ENCODE data around the gene HPSE2.

HPSE2 gene

DNA sequence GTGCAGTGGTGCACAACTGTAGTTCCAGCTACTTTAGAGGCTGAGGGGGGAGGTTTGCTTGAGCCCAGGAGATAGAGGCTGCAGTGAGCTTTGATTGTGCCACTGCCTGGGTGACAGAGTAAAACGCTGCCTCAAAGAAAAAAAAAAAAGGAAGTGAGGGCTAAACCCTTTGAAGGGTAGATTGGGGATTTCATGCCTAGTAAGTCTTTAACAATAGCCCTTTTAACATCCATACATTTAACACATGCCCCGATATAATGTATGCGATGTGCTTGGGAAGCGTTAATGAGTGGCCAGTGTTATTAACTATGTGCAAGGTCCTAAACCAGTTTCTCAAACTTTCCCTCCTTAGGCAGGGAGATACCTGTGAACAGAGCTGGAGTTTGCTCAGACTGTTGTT lies 559.8 kb downstream of the HPSE2 start:
- ATAC-seq: no peak
- no peak for TF ChIP-seq ZFP3 (CRISPR knock-in tag; IDR thresholded peaks at IDR 0.05)
- TF ChIP-seq PPARA (CRISPR knock-in tag; IDR thresholded peaks at IDR 0.05; ENCODE audit: borderline replicate concordance): no peak
- no peak for TF ChIP-seq TCF4 (CRISPR knock-in tag; IDR thresholded peaks at IDR 0.05; ENCODE audit: borderline replicate concordance)
- TF ChIP-seq, protein P1, sequence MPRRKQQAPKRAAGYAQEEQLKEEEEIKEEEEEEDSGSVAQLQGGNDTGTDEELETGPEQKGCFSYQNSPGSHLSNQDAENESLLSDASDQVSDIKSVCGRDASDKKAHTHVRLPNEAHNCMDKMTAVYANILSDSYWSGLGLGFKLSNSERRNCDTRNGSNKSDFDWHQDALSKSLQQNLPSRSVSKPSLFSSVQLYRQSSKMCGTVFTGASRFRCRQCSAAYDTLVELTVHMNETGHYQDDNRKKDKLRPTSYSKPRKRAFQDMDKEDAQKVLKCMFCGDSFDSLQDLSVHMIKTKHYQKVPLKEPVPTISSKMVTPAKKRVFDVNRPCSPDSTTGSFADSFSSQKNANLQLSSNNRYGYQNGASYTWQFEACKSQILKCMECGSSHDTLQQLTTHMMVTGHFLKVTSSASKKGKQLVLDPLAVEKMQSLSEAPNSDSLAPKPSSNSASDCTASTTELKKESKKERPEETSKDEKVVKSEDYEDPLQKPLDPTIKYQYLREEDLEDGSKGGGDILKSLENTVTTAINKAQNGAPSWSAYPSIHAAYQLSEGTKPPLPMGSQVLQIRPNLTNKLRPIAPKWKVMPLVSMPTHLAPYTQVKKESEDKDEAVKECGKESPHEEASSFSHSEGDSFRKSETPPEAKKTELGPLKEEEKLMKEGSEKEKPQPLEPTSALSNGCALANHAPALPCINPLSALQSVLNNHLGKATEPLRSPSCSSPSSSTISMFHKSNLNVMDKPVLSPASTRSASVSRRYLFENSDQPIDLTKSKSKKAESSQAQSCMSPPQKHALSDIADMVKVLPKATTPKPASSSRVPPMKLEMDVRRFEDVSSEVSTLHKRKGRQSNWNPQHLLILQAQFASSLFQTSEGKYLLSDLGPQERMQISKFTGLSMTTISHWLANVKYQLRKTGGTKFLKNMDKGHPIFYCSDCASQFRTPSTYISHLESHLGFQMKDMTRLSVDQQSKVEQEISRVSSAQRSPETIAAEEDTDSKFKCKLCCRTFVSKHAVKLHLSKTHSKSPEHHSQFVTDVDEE (CRISPR knock-in tag; IDR thresholded peaks at IDR 0.05): no peak
- no peak for TF ChIP-seq SNAI2 (CRISPR knock-in tag; IDR thresholded peaks at IDR 0.05)
- no peak for TF ChIP-seq ZNF70 (CRISPR knock-in tag; IDR thresholded peaks at IDR 0.05)
- TF ChIP-seq, protein P2, sequence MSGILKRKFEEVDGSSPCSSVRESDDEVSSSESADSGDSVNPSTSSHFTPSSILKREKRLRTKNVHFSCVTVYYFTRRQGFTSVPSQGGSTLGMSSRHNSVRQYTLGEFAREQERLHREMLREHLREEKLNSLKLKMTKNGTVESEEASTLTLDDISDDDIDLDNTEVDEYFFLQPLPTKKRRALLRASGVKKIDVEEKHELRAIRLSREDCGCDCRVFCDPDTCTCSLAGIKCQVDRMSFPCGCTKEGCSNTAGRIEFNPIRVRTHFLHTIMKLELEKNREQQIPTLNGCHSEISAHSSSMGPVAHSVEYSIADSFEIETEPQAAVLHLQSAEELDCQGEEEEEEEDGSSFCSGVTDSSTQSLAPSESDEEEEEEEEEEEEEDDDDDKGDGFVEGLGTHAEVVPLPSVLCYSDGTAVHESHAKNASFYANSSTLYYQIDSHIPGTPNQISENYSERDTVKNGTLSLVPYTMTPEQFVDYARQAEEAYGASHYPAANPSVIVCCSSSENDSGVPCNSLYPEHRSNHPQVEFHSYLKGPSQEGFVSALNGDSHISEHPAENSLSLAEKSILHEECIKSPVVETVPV (CRISPR knock-in tag; IDR thresholded peaks at IDR 0.05): no peak
- no peak for TF ChIP-seq ISL1 (CRISPR knock-in tag; IDR thresholded peaks at IDR 0.05)
- no peak for TF ChIP-seq RARB (CRISPR knock-in tag; IDR thresholded peaks at IDR 0.05)
- TF ChIP-seq GLIS3 (CRISPR knock-in tag; IDR thresholded peaks at IDR 0.05): no peak
- no peak for TF ChIP-seq CSDC2 (CRISPR knock-in tag; IDR thresholded peaks at IDR 0.05)
- TF ChIP-seq OSR1 (CRISPR knock-in tag; IDR thresholded peaks at IDR 0.05): no peak
- TF ChIP-seq ESRRG (CRISPR knock-in tag; IDR thresholded peaks at IDR 0.05): no peak

DNA sequence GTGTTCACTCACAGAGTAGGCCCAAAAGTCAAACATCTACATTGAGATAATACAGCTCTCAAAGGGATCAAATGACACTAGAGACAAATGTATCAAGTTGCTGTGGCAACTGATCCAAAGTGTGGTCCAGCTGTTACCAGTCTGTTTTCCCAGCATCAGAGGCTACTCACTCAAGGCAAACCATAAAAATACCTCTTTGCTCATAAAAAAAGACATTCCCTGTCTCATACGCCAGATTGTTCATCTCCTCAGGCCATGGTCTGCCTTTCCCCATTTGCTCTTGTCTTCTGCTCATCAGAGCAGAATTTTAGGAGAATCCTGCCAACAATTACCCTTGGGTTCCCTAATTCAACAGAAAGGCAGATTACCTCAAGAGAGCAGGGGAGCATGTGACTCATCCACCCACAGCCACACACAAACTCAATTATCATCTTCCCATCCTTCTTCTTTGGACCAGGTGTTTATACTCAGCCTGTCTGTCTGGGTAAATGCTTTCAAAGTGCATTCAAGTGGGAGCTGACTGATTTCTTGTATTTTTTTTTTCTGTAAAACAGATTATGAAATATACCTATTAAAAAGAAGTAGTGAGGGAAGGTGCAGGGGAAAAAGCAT lies 562.4 kb downstream of the HPSE2 start:
- TF ChIP-seq ISL1 (CRISPR knock-in tag; IDR thresholded peaks at IDR 0.05) (peak; percentile 41), ZNF8 (CRISPR knock-in tag; IDR thresholded peaks at IDR 0.05) (no peak)
- no peak for ATAC-seq

DNA sequence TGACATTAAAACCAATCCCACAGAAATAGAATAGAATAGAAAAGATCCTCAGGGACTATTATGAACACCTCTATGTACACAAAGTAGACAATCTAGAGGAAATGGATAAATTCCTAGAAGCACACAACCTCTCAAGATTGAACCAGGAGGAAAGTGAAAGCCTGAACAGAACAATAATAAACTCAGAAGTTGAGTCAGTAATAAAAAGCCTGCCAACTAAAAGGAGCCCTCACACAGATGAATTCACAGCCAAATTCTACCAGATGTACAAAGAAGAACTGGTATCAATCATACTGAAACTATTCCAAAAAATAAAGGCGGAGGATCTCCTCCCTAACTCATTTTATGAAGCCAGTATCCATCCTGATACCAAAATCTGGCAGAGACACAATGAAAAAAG lies 568.6 kb downstream of the HPSE2 start:
- TF ChIP-seq RARB (CRISPR knock-in tag; IDR thresholded peaks at IDR 0.05) (no peak), ISL1 (CRISPR knock-in tag; IDR thresholded peaks at IDR 0.05) (no peak), SNAI2 (CRISPR knock-in tag; IDR thresholded peaks at IDR 0.05) (no peak), ZFP3 (CRISPR knock-in tag; IDR thresholded peaks at IDR 0.05) (no peak), BACH2 (CRISPR knock-in tag; IDR thresholded peaks at IDR 0.05; ENCODE audit: borderline replicate concordance) (no peak), TOX (CRISPR knock-in tag; IDR thresholded peaks at IDR 0.05; ENCODE audit: borderline replicate concordance) (no peak), ZNF565 (CRISPR knock-in tag; conservative IDR thresholded peaks at IDR 0.05; ENCODE audit: low read depth) (no peak), ZNF70 (CRISPR knock-in tag; IDR thresholded peaks at IDR 0.05) (no peak), TCF4 (CRISPR knock-in tag; IDR thresholded peaks at IDR 0.05; ENCODE audit: borderline replicate concordance) (no peak), ARNTL (CRISPR knock-in tag; IDR thresholded peaks at IDR 0.05; ENCODE audit: borderline replicate concordance, low read depth) (no peak), GLIS3 (CRISPR knock-in tag; IDR thresholded peaks at IDR 0.05) (no peak), PPARA (CRISPR knock-in tag; IDR thresholded peaks at IDR 0.05; ENCODE audit: borderline replicate concordance) (no peak), CSDC2 (CRISPR knock-in tag; IDR thresholded peaks at IDR 0.05) (no peak), OSR1 (CRISPR knock-in tag; IDR thresholded peaks at IDR 0.05) (no peak), ZNF8 (CRISPR knock-in tag; IDR thresholded peaks at IDR 0.05) (no peak), ZFP30 (CRISPR knock-in tag; IDR thresholded peaks at IDR 0.05) (no peak)
- TF ChIP-seq, protein P3, sequence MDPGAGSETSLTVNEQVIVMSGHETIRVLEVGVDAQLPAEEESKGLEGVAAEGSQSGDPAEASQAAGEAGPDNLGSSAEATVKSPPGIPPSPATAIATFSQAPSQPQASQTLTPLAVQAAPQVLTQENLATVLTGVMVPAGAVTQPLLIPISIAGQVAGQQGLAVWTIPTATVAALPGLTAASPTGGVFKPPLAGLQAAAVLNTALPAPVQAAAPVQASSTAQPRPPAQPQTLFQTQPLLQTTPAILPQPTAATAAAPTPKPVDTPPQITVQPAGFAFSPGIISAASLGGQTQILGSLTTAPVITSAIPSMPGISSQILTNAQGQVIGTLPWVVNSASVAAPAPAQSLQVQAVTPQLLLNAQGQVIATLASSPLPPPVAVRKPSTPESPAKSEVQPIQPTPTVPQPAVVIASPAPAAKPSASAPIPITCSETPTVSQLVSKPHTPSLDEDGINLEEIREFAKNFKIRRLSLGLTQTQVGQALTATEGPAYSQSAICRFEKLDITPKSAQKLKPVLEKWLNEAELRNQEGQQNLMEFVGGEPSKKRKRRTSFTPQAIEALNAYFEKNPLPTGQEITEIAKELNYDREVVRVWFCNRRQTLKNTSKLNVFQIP (CRISPR knock-in tag; IDR thresholded peaks at IDR 0.05; ENCODE audit: borderline replicate concordance, low read depth): no peak
- TF ChIP-seq, protein P4, sequence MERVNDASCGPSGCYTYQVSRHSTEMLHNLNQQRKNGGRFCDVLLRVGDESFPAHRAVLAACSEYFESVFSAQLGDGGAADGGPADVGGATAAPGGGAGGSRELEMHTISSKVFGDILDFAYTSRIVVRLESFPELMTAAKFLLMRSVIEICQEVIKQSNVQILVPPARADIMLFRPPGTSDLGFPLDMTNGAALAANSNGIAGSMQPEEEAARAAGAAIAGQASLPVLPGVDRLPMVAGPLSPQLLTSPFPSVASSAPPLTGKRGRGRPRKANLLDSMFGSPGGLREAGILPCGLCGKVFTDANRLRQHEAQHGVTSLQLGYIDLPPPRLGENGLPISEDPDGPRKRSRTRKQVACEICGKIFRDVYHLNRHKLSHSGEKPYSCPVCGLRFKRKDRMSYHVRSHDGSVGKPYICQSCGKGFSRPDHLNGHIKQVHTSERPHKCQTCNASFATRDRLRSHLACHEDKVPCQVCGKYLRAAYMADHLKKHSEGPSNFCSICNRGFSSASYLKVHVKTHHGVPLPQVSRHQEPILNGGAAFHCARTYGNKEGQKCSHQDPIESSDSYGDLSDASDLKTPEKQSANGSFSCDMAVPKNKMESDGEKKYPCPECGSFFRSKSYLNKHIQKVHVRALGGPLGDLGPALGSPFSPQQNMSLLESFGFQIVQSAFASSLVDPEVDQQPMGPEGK (CRISPR knock-in tag; IDR thresholded peaks at IDR 0.05; ENCODE audit: borderline replicate concordance): no peak
- TF ChIP-seq, protein P5, sequence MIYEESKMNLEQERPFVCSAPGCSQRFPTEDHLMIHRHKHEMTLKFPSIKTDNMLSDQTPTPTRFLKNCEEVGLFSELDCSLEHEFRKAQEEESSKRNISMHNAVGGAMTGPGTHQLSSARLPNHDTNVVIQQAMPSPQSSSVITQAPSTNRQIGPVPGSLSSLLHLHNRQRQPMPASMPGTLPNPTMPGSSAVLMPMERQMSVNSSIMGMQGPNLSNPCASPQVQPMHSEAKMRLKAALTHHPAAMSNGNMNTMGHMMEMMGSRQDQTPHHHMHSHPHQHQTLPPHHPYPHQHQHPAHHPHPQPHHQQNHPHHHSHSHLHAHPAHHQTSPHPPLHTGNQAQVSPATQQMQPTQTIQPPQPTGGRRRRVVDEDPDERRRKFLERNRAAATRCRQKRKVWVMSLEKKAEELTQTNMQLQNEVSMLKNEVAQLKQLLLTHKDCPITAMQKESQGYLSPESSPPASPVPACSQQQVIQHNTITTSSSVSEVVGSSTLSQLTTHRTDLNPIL (CRISPR knock-in tag; IDR thresholded peaks at IDR 0.05; ENCODE audit: low read depth): no peak
- no peak for ATAC-seq
